GM13977 (cell line): ENCODE measurements around the gene FTMT.

Experiments
- DNase-seq: peaks from one replicate; pipeline ENCODE4 v3.0.0; 2012; ENCODE audit warnings: low spot score
- CTCF ChIP-seq: IDR thresholded peaks from 2 replicates; pipeline ENCODE4 v1.5.1; 2012; ENCODE audit warnings: mild to moderate bottlenecking, control low read depth; ENCODE audit not compliant: insufficient read depth; ENCODE audit errors: extremely low read depth, missing control alignments
- in situ Hi-C: fragments of 300-500 bp; cut with MboI; formaldehyde crosslinking; loops from one replicate; pipeline ENCODE4 v1.12.0; 2022; ENCODE audit warnings: low sequenced_read_pairs, low pct_unique_long_range_greater_than_20kb, mixed read lengths, inconsistent platforms; ENCODE audit not compliant: unreplicated experiment

Gene FTMT

DNA sequence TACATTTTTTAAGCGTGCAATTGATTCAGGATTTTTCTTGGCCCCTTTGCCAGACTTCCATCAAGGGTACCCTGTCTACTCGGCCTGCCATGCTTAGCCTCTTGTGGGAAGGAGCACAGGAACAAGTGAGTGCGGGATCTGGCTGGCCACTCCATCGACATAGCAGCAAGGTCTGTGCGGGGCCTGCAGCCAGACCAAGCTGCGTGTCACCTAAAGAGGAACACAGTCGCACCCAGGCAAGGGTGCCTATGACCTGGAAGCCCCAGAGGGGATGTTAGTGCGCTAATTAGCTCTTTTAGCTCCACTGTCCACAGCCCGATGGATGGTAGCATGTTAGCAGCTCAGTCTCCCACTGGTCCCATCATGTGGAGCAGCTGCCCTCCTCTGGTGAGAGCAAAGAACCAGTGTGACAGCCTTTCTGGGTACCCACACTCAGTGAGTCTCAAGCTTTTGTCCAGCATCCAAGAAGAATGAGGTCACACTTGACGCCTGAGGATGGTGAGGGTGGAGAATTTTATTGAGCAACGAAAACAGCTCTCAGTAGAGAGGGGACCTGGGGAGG lies 38.7 kb downstream of the FTMT start:
- TF ChIP-seq CTCF: no peak
- no peak for DNase-seq
- in situ Hi-C loops: no loop called here

GRCh38 chr5:121897341-121897740 lies 45.7 kb downstream of the FTMT start:
- in situ Hi-C loops: no loop called here
- no peak for DNase-seq

DNA sequence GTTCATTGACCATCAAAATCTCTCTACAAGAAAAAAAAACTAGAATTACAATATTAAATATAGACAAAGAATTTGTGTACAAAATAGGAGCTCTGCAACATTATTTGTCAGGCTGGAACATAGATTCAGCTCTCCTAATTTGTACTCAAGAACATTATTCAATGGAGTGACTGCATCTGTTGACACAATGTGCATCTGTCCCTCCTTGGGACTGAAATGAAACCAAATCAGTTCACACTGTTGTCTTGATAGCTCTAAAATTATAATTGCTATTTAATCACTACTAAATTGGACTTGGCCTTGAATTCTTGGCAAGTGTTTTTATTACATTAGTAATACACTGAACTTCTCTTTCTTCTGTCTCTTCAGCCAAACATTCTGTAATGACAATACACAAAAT lies 47.7 kb downstream of the FTMT start:
- no peak for DNase-seq
- in situ Hi-C loops: no loop called here

More at GRCh38 chr5:121897341-121897740, 45.7 kb downstream of the FTMT start:
- no peak for TF ChIP-seq CTCF

More for the DNA sequence above, 47.7 kb downstream of the FTMT start:
- no peak for TF ChIP-seq CTCF
